Astrocyte of the spinal cord (primary cell): ENCODE results near the gene SHISA2.

ENCODE experiments used
- DNase-seq: peaks from one replicate; pipeline ENCODE4 v3.0.0; 2011; ENCODE audit warnings: low read depth, low spot score
- H3K4me3 ChIP-seq: 2 replicates; pipeline ENCODE4 v1.5.1; 2011; ENCODE audit warnings: low read depth, mild to moderate bottlenecking, low read length, moderate library complexity
- in situ Hi-C: cut with HindIII; loops from 2 replicates; pipeline ENCODE4 v1.10.0; 2017; ENCODE audit warnings: low sequenced_read_pairs
- TF ChIP-seq, protein P1 (sequence below): IDR thresholded peaks from 2 replicates; pipeline ENCODE4 v1.5.1; 2012; ENCODE audit warnings: low read depth, mild to moderate bottlenecking, low read length, inconsistent platforms

Gene SHISA2

GRCh38 chr13:26041444-26041843 lies 10.4 kb downstream of the SHISA2 start:
- DNase-seq = no peak
- in situ Hi-C loops = no loop called here
- H3K4me3 ChIP-seq = no peak overlapping the region
- TF ChIP-seq, protein P1, sequence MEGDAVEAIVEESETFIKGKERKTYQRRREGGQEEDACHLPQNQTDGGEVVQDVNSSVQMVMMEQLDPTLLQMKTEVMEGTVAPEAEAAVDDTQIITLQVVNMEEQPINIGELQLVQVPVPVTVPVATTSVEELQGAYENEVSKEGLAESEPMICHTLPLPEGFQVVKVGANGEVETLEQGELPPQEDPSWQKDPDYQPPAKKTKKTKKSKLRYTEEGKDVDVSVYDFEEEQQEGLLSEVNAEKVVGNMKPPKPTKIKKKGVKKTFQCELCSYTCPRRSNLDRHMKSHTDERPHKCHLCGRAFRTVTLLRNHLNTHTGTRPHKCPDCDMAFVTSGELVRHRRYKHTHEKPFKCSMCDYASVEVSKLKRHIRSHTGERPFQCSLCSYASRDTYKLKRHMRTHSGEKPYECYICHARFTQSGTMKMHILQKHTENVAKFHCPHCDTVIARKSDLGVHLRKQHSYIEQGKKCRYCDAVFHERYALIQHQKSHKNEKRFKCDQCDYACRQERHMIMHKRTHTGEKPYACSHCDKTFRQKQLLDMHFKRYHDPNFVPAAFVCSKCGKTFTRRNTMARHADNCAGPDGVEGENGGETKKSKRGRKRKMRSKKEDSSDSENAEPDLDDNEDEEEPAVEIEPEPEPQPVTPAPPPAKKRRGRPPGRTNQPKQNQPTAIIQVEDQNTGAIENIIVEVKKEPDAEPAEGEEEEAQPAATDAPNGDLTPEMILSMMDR = no peak

DNA sequence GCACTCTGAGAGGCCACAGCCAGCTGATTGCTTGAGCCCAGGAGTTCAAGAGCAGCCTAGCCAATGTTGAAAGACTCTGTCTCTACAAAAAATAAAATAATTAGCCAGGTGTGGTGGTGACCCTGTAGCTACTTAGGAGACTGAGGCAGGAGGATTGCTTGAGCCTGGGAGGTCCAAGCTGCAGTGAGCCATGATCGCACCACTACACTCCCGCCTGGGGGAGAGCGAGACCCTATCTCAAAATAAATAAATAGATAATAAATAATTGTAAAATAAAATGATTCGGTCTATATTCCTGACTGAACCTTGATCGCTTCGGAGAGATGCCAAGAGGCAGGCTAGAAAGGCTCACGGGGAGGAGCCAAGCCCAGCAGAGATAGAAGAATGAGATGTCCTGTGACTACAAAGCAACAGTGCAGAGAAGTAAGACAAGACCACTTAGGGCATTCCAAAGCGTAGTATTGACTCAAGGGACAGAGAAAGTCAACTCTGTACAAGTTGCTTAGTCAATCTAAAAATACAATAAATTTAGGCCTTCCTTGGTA lies 12.8 kb downstream of the SHISA2 start:
- TF ChIP-seq, protein P1 = no peak
- DNase-seq = no peak
- no peak overlapping the region for H3K4me3 ChIP-seq
- in situ Hi-C loops = no loop called here

- in situ Hi-C loops = no loop called here
- no peak for DNase-seq
- TF ChIP-seq, protein P1 = peak; percentile 64
- H3K4me3 ChIP-seq = no peak overlapping the region
Measured at GRCh38 chr13:26037302-26037701, 14.5 kb downstream of the SHISA2 start.

- in situ Hi-C loops = no loop called here
- DNase-seq = no peak
- TF ChIP-seq, protein P1 = no peak
- H3K4me3 ChIP-seq = no peak overlapping the region
Measured at GRCh38 chr13:26036383-26036782, 15.4 kb downstream of the SHISA2 start.

DNA sequence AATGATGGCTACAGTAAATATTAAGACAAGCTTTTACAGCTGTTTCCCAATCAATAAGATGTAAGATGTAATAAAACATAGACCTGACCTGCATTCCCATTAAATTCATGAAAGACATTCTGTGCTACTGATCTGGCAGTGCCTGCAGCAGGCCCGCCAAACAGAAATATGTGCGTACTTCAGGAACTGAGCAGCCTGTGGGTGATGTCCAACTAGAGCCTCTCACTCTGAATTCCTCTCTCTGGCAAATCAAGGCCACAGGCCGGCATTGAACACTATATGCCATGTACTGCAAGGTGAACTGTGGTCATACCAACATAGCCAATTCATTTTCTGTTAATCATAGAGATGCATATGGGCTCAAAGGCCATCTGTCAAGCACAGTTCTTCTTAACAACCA lies 17.8 kb downstream of the SHISA2 start:
- H3K4me3 ChIP-seq = no peak overlapping the region
- in situ Hi-C loops = no loop called here
- TF ChIP-seq, protein P1 = no peak
- DNase-seq = no peak

- in situ Hi-C loops = no loop called here
- TF ChIP-seq, protein P1 = no peak
- DNase-seq = no peak
- no peak overlapping the region for H3K4me3 ChIP-seq
Measured at GRCh38 chr13:26030331-26030730, 21.5 kb downstream of the SHISA2 start.
